Peyer's patch (tissue), 4 donors: ENCODE results near the gene CAV3.

ENCODE experiments used
- CTCF ChIP-seq, 6 experiments: fragments of 450-650 bp in 4 of 6; fragments of 200-600 bp in 2 of 6; sonication (generic) in 1 of 6; IDR thresholded peaks; one replicate each; pipeline ENCODE4 v1.5.1; 2017 to 2019; ENCODE audit warnings: antibody characterized with exemption in 6 of 6, mild to moderate bottlenecking in 3 of 6, moderate library complexity in 1 of 6
- POLR2A ChIP-seq, 2 donors: fragments of 450-650 bp; IDR thresholded peaks; one replicate each; pipeline ENCODE4 v1.5.1; 2017; ENCODE audit warnings: antibody characterized with exemption in 2 of 2, mild to moderate bottlenecking in 2 of 2, moderate library complexity in 2 of 2

DNA sequence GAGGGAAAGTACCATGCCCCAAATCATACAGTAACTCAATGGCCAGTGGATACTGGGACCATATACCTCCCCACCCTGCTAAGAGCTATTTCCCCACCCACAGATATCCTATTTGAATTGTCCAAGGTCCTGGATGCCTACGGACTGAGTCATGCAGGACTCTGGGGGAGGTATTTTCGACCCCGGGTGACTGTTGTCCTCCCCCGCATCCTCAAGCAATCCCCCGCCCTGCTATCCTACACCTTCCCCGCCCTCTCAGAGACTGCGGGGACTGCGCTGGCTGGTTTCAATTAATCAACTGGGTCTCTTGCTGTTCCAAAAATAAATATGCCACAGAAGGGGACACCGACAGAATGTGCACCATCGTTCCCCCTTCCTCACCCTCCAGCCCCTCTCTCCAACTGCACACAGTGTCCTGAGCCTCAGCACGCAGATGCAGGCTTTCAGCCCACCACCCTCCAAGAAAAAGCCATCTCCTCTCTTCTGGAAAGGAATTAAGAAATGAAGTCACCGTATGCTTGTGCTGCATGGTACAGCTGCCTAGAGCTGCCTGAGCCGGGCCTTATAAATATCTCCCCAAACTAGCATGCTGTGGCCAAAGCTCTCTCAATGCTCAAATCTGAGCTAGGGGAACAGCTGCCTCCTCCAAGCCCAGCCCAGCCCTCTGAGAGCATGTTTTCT, 8.1 kb downstream of the CAV3 start:
- TF ChIP-seq CTCF (IDR thresholded peaks at IDR 0.05) (no peak), POLR2A (IDR thresholded peaks at IDR 0.05) (no peak)
